ENCODE results near the gene MFAP4.

MFAP4 gene

GRCh38 chr17:19386051-19386929 lies 700 bp downstream of the MFAP4 start:
- peak overlapping the region; percentile 53 for H3K4me3 ChIP-seq (ENCODE audit: low read depth, low read length)

DNA sequence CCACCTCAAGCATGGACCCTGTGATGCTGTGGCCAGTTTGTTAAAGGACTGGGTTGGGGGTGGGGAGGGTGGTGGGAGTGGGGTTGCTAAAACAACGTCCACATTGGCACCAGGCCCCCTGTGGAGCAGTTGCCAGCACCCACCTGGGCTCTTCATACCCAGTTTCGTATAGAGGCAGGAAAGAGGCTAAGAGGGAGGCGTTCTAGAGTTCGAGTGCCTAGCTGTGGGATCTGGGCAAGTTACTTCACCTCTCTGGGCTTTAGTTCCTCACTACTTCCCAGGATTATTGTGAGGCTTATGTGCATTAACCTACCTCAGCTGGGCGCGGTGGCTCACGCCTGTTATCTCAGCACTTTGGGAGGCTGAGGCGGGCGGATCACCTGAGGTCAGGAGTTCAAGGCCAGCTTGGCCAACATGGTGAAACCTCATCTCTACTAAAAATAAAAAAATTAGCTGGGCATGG lies 1.4 kb downstream of the MFAP4 start:
- TF ChIP-seq, protein P1, sequence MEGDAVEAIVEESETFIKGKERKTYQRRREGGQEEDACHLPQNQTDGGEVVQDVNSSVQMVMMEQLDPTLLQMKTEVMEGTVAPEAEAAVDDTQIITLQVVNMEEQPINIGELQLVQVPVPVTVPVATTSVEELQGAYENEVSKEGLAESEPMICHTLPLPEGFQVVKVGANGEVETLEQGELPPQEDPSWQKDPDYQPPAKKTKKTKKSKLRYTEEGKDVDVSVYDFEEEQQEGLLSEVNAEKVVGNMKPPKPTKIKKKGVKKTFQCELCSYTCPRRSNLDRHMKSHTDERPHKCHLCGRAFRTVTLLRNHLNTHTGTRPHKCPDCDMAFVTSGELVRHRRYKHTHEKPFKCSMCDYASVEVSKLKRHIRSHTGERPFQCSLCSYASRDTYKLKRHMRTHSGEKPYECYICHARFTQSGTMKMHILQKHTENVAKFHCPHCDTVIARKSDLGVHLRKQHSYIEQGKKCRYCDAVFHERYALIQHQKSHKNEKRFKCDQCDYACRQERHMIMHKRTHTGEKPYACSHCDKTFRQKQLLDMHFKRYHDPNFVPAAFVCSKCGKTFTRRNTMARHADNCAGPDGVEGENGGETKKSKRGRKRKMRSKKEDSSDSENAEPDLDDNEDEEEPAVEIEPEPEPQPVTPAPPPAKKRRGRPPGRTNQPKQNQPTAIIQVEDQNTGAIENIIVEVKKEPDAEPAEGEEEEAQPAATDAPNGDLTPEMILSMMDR (IDR thresholded peaks at IDR 0.05; ENCODE audit: low read depth, low read length): no peak
- peak overlapping the region; percentile 53 for H3K4me3 ChIP-seq (ENCODE audit: low read depth, low read length)

More at GRCh38 chr17:19386051-19386929, 700 bp downstream of the MFAP4 start:
- peak; percentile 74 for DNase-seq (ENCODE audit: low read depth, low spot score)
- in situ Hi-C loops (cut with HindIII; ENCODE audit: low sequenced_read_pairs): no loop called here
- TF ChIP-seq, protein P1 (IDR thresholded peaks at IDR 0.05; ENCODE audit: low read depth, low read length): no peak

GRCh38 chr17:19384723-19385391 lies 2.1 kb downstream of the MFAP4 start:
- TF ChIP-seq, protein P1 (IDR thresholded peaks at IDR 0.05; ENCODE audit: low read depth, low read length): no peak
- peak overlapping the region; percentile 2 for H3K4me3 ChIP-seq (ENCODE audit: low read depth, low read length)

More for the DNA sequence above, 1.4 kb downstream of the MFAP4 start:
- DNase-seq (ENCODE audit: low read depth, low spot score): no peak
- in situ Hi-C loops (cut with HindIII; ENCODE audit: low sequenced_read_pairs): no loop called here

GRCh38 chr17:19383681-19384470 lies 3.1 kb downstream of the MFAP4 start:
- in situ Hi-C loops (cut with HindIII; ENCODE audit: low sequenced_read_pairs): no loop called here
- TF ChIP-seq, protein P1 (IDR thresholded peaks at IDR 0.05; ENCODE audit: low read depth, low read length): no peak
- DNase-seq (ENCODE audit: low read depth, low spot score): no peak
- no peak overlapping the region for H3K4me3 ChIP-seq (ENCODE audit: low read depth, low read length)

More at GRCh38 chr17:19384723-19385391, 2.1 kb downstream of the MFAP4 start:
- in situ Hi-C loops (cut with HindIII; ENCODE audit: low sequenced_read_pairs): no loop called here
- DNase-seq (ENCODE audit: low read depth, low spot score): peak; percentile 85

- no peak overlapping the region for H3K4me3 ChIP-seq (ENCODE audit: low read depth, low read length)
- DNase-seq (ENCODE audit: low read depth, low spot score): no peak
- in situ Hi-C loops (cut with HindIII; ENCODE audit: low sequenced_read_pairs): no loop called here
- TF ChIP-seq, protein P1 (IDR thresholded peaks at IDR 0.05; ENCODE audit: low read depth, low read length): no peak
Observed at GRCh38 chr17:19382531-19383444, 4.2 kb downstream of the MFAP4 start.
